M059J (cell line): ENCODE data around the gene GPR160. TPM values are rescaled to one million over a fixed set of nuclear protein-coding genes. Genes with fewer than 3 reads are reported as not detected.
"Not testable (repeated sequence)": the region's sequence is repeated elsewhere in the genome, so short reads cannot be mapped to it uniquely, and the experiment has no call there.

ENCODE experiments used
- DNase-seq: peaks from one replicate; pipeline ENCODE4 v3.0.0-alpha.2; 2012; ENCODE audit warnings: low read depth
- total RNA-seq: library from RNA; depleted of rRNA; stranded (reverse); fragments of >200 nt; shearing (Covaris generic); gene quantifications from 2 replicates; pipeline ENCODE4 v1.2.3, GENCODE V29; 2014; rRNA removed

The GPR160 gene
- total RNA-seq, 1 experiment from 2014 or later: 10.2 TPM

GRCh38 chr3:170111147-170111771 is 73.5 kb downstream of the GPR160 start:
- no peak for DNase-seq

DNA sequence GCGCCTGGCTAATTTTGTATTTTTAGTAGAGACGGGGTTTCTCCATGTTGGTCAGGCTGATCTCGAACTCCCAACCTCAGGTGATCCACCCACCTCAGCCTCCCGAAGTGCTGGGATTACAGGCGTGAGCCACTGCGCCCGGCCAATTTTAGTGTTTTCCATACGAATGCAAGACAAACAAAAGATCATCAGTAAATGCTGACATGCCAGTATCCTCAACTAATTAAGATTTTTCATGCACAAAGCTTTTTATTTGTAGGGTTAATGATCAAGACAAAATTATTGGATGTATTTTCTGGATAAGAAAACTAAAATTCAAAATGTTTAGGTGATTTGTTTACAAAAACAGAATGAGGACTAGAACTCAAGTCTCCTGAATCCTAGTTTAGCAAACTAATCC is 76.4 kb downstream of the GPR160 start:
- DNase-seq: not testable (repeated sequence)

DNA sequence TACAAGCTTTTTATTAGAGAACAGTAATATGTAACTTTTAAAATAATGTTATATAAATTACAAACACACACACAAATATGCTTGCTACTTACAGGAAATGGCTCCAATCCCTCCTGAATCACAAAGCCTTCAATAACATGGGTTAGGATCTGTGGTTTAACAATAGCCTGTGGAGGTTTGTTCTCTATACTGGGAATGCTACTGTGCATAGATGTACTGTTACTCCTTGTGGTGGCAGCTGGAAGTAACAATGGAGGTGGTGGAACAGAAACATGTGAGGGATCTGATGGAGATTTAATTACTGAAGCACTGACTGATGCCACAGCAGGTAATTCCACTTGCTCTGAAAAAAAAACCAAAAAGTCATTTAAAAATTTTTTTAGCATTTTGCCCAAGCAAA is 79.3 kb downstream of the GPR160 start:
- peak; percentile 19 for DNase-seq

DNA sequence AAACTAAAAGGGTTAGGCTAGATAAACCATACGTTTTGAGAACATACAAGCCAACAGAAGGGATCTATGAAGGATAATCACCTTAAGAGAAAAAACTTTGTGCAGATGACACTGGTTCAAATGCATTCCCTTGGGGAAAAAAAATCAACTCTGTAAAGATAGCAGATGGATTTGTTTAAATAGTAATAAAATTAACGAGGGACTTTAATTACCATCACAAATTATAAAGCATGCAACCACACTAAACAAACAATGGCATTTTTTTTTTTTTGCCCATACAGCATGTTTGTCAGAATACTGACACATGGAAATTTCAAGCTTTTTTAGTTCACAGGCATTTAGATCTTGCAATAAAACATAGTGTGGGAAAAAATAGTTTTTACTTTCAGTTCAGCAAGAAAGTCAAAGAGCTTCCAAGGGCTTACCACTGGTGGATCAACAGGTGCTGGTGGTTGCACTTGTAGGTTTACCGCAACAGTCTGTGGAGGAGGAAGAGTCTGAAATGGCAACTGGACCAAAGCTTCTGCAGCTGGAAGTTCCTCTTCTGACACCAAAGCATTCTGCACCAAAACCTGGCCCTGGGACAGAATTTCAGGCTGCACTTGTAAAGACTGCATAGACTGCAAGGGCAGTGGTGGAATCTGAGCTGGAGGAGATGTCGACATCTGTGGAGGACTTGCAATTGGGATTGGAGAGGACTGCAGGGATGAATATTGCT is 90.6 kb downstream of the GPR160 start:
- DNase-seq: no peak

- peak; percentile 46 for DNase-seq
These were observed 91.2 kb downstream of the GPR160 start for GRCh38 chr3:170128977-170129431.

DNA sequence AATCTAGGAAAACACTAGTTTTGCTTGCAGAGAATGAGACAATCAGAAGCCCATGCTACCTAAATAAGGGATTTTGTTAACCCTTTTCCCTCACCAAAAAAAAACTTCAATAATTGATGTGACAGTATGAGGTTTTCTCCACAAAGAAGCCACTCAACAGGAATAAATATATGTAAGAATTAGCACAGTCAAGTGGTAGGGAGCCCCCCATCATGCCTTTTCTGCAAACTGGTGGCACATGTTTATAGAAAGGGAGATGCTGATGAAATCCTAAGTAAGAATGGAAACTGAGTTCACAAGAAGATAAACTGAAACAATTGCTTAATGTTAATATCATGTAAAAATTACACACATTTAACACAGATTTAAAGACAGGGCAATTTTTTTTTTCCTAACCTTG is 92.7 kb downstream of the GPR160 start:
- DNase-seq: no peak

GRCh38 chr3:170132335-170132734 is 94.5 kb downstream of the GPR160 start:
- peak; percentile 9 for DNase-seq

Other genes starting within 250 kb of the GPR160 start
- not detected in 2 replicates for gene LRRIQ4, start 225.1 kb upstream of the GPR160 start, total RNA-seq
- 0.71 and 1.6 TPM in 2 replicates for gene LRRC34, start 225.1 kb upstream of the GPR160 start, total RNA-seq
- gene LRRC31, start 168.1 kb upstream of the GPR160 start, total RNA-seq: not detected in 2 replicates
- gene SAMD7, start 126.4 kb upstream of the GPR160 start, total RNA-seq: not detected in 2 replicates
- gene SEC62, start 71.2 kb upstream of the GPR160 start, total RNA-seq: 33.0 and 33.9 TPM in 2 replicates
- gene PHC3, start 143.7 kb downstream of the GPR160 start, total RNA-seq: 32.2 and 32.9 TPM in 2 replicates
- gene PRKCI, start 184.4 kb downstream of the GPR160 start, total RNA-seq: 50.1 and 63.1 TPM in 2 replicates